GM10248 (cell line): ENCODE measurements around the gene D2HGDH.
A peak's percentile ranks its signal among the peaks of the same experiment; 100 is the strongest.

Experiments used
- CTCF ChIA-PET: fragments of 300-600 bp; sonication (Branson Sonifier 250); formaldehyde crosslinking; extraction: SDS; loops from one replicate; lab custom pipeline; 2021; ENCODE audit warnings: antibody characterized with exemption; lab: Yijun Ruan, JAX
- POLR2A ChIA-PET: fragments of 350-650 bp; sonication (Branson Sonifier 250); formaldehyde crosslinking; extraction: SDS; loops from one replicate; lab custom pipeline; 2020; ENCODE audit warnings: antibody characterized with exemption; lab: Yijun Ruan, JAX
- DNase-seq: peaks from one replicate; pipeline ENCODE4 v3.0.0; 2012; ENCODE audit errors: extremely low spot score
- TF ChIP-seq, protein P1 (sequence below): IDR thresholded peaks from 2 replicates; pipeline ENCODE4 v1.5.1; 2012; ENCODE audit warnings: mild to moderate bottlenecking, low read depth; ENCODE audit errors: extremely low read depth, missing control alignments, control extremely low read depth

D2HGDH gene

GRCh38 chr2:241763551-241764274 lies 29.3 kb downstream of the D2HGDH start:
- DNase-seq = no peak
- ChIA-PET CTCF (interaction anchor here (1.1 to 3.1 kb wide), 4 partner anchors 9 to 317 kb away, joined by 3 to 8 read pairs (median 4); no protein-coding TSS in a partner anchor), POLR2A (no interaction called here)
- TF ChIP-seq, protein P1, sequence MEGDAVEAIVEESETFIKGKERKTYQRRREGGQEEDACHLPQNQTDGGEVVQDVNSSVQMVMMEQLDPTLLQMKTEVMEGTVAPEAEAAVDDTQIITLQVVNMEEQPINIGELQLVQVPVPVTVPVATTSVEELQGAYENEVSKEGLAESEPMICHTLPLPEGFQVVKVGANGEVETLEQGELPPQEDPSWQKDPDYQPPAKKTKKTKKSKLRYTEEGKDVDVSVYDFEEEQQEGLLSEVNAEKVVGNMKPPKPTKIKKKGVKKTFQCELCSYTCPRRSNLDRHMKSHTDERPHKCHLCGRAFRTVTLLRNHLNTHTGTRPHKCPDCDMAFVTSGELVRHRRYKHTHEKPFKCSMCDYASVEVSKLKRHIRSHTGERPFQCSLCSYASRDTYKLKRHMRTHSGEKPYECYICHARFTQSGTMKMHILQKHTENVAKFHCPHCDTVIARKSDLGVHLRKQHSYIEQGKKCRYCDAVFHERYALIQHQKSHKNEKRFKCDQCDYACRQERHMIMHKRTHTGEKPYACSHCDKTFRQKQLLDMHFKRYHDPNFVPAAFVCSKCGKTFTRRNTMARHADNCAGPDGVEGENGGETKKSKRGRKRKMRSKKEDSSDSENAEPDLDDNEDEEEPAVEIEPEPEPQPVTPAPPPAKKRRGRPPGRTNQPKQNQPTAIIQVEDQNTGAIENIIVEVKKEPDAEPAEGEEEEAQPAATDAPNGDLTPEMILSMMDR = no peak

GRCh38 chr2:241764275-241765241 lies 30.1 kb downstream of the D2HGDH start:
- ChIA-PET POLR2A (no interaction called here), CTCF (interaction anchor here (1.1 to 3.1 kb wide), 3 partner anchors 20 to 318 kb away, joined by 3 to 8 read pairs (median 4); no protein-coding TSS in a partner anchor)
- TF ChIP-seq, protein P1 = no peak
- DNase-seq = no peak

- ChIA-PET CTCF (no interaction called here), POLR2A (no interaction called here)
- TF ChIP-seq, protein P1 = no peak
- DNase-seq = no peak
These were observed 33.2 kb downstream of the D2HGDH start for GRCh38 chr2:241767464-241768250.

DNA sequence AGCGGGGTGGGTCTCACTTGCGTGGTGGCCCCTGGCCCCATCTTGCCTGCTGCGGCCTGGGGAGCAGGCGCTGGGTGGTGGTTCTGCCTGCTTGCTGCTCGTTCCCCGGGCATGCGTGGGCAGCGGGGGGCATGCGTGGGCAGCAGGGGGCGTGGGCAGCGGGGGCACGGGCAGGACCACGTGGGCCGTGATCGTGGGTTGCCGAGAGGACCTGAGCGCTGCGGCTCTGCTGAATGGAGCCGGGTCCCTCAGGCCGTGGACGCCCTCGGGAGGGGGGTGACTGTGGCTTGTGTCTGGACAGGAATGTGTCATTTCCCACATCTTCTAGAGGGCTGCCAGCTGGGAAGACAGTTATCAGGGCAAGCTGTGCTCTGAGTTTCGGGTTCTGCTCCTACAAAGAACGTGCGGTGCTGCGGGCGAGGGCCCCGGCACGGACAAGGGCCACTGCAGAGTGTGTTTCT lies 33.9 kb downstream of the D2HGDH start:
- TF ChIP-seq, protein P1 = no peak
- POLR2A ChIA-PET = no interaction called here
- CTCF ChIA-PET = no interaction called here
- DNase-seq = no peak

DNA sequence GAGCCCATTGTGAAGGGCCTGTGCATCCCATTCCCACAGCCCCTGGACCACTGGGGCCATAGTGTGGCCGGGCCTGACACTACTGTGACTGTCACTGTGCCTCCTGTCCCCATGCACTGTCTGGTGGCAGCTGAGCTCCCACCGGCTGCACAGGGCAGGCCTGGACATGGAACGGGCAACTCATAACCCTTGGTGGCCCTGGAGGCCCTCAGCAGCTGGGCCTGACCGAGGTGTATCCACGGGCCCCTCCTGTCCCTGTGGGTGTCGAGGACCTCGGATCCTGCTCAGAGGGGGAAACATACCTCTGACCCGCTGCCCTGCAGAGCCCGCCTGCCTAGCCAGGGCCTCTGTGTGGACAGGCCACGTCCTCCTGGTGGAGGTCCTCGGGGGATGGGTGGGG lies 34.4 kb downstream of the D2HGDH start:
- DNase-seq = peak; percentile 17
- TF ChIP-seq, protein P1 = no peak
- ChIA-PET CTCF (no interaction called here), POLR2A (no interaction called here)

DNA sequence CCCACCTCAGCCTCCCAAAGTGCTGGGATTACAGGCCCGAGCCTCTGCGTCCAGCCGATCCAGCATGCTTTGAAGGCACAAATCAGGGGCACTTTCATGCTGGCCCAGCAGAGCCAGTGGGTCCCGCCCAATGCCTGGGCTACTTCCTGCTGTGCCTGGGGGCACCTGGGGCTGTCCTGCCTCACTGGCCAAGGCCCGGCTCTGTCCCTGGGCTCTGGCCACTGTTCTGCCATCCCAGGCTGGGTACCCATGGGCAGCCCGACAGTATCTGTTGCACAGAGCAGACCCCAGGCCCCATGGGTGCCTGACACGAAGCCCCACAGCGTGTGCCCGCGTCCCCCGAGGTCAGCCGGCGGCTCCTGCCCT lies 35.4 kb downstream of the D2HGDH start:
- POLR2A ChIA-PET = no interaction called here
- DNase-seq = no peak
- CTCF ChIA-PET = no interaction called here
- TF ChIP-seq, protein P1 = no peak
